Measurements from ENCODE around the gene AMIGO3. TPM values are rescaled to one million over a fixed set of nuclear protein-coding genes. Genes with fewer than 3 reads are reported as not detected.

The AMIGO3 gene
- total RNA-seq, 4 donors from 2014 or later, result 0.22 to 1.1 (median 0.68) TPM; not detected in 1

DNA sequence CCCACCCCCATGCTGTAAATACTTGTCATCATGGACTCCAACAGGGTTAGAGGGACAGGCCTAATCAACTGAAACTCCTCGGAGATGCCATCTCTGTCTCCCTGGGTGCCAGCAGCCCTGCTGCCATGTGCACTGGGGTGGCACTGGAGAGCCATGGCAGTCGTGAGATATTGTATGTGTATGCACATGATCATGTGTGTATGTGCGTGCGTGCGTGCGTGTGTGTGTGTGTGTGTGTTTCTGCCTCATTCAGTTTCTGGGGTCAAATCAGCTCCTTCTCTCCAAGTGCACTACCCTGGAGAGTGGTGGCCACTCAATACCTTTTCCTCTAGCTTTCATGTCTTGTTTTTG lies 48.6 kb downstream of the AMIGO3 start:
- TF ChIP-seq, protein P1, sequence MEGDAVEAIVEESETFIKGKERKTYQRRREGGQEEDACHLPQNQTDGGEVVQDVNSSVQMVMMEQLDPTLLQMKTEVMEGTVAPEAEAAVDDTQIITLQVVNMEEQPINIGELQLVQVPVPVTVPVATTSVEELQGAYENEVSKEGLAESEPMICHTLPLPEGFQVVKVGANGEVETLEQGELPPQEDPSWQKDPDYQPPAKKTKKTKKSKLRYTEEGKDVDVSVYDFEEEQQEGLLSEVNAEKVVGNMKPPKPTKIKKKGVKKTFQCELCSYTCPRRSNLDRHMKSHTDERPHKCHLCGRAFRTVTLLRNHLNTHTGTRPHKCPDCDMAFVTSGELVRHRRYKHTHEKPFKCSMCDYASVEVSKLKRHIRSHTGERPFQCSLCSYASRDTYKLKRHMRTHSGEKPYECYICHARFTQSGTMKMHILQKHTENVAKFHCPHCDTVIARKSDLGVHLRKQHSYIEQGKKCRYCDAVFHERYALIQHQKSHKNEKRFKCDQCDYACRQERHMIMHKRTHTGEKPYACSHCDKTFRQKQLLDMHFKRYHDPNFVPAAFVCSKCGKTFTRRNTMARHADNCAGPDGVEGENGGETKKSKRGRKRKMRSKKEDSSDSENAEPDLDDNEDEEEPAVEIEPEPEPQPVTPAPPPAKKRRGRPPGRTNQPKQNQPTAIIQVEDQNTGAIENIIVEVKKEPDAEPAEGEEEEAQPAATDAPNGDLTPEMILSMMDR (IDR thresholded peaks at IDR 0.05; ENCODE audit: low read depth), result no peak

DNA sequence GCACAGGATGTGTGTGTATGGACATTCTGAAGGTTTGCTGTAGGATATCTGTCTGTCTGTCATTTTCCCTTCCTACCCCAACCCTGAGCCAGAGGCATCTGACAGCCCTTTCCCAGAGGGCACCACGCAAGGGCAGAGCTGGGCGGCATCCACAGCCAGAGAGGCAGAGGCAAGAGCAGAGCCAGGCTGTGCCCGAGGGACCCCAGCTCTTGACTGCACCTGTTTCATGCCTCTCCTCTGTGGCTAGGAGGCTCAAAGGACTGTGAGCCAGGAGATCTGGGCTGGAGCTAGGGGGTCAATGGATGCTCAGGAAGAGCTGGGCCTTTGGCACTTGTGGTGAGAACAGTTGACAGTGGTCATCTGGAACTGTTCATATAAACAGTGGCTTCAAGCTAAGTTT lies 50.1 kb downstream of the AMIGO3 start:
- TF ChIP-seq, protein P1 (IDR thresholded peaks at IDR 0.05; ENCODE audit: low read depth), result no peak

DNA sequence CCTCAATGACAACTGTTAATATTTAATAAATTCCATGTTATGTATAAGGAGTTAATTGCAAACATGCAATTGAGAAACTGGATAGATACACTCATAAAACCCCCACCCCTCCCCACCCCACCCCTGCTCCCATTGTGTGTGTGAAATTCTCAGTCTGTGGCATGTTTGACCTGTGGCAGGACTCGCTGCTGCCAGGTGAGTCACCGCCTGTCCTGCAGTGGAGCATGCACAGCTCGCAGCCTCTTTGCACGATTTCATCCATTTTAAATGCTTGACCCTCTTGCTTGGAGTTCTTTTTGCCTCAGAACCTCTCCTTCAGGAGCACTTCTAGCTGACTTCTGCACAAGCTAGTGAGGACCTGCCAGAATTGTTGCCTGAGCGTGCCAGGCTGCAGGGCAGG lies 50.6 kb downstream of the AMIGO3 start:
- TF ChIP-seq, protein P1 (IDR thresholded peaks at IDR 0.05; ENCODE audit: low read depth), result no peak

DNA sequence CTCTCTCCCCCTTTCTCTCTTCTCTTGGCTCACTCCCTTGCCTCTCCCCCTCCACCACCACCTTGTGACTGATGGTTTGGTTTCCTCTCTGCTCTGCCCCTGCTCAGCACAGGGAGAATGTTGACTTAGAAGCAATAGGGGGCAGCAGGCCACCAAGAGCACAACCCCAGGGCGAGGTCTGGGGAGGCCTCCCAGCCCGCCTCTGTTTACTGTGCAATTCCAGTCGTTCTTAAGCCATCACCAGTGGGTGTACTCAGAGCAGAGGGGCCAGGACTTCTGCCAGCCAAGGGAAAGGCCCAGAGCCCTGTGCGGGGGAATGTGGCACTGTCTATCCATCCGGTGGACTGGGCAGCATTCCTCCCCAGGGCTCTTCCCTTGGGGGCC lies 51.1 kb downstream of the AMIGO3 start:
- TF ChIP-seq, protein P1 (IDR thresholded peaks at IDR 0.05; ENCODE audit: low read depth), result no peak

DNA sequence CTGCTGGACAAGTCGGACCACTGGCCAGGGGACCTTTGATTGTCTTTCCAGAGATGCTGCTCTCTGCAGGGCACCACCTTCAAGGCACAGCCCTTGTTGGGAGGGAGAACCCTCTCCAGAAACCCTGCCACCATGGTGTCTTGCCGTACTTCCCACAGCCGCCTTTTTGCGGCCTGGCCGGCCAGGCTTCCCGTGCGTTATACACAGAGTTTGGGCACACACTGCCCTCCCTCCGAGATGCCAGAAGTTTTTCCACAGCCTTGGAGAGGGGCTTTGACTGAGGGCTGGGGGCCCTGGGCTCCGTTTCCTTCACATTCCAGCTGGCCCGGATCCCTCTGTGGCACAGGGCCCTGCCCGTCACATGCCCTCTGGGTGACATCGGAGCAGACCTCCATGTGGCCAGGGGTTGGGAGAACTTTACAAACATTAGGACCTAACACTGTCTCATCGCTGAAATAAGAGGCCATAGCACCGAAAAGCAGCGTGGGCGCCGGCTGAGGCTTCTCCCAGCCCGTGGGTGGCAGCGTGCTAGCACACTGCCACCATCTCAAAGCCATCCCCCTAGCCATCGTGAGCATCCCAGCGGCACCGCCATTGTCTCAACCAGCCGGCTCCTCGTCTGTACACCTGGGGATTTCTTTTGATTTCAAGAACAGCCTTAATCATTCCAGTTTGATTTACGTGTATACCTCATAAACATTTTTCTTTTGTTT lies 51.6 kb downstream of the AMIGO3 start:
- TF ChIP-seq, protein P1 (IDR thresholded peaks at IDR 0.05; ENCODE audit: low read depth), result no peak

Small RNA genes within 50 kb of the gene (small RNA-seq; reads per million reads assigned to genes)
- gene AMIGO3 (not detected), gene COX6CP14 (not detected)

Other genes starting within 250 kb of the AMIGO3 start
- gene DAG1, start 249.4 kb downstream of the AMIGO3 start, total RNA-seq, result 10 to 100 TPM; 31.3 to 48.4 (median 39.0) TPM
- gene BSN, start 165.2 kb downstream of the AMIGO3 start, total RNA-seq, result under 1 TPM in 3 of 4 donors, not detected in 1; under 0.01 to 0.38 (median 0.16) TPM
- 10 to 100 TPM; 40.8 to 65.6 (median 51.3) TPM for gene APEH, start 45.3 kb downstream of the AMIGO3 start, total RNA-seq
- gene MST1, start 30.2 kb downstream of the AMIGO3 start, total RNA-seq, result 10 to 100 TPM in 2 of 4 donors, 1 to 10 TPM in 2; 2.1 to 11.5 (median 8.2) TPM
- 10 to 100 TPM; 14.7 to 23.7 (median 19.7) TPM for gene RNF123, start 30.1 kb downstream of the AMIGO3 start, total RNA-seq
- 10 to 100 TPM; 11.6 to 16.5 (median 13.7) TPM for gene GMPPB, start 4.3 kb upstream of the AMIGO3 start, total RNA-seq
- 10 to 100 TPM; 25.1 to 36.7 (median 31.6) TPM for gene IP6K1, start 66.9 kb upstream of the AMIGO3 start, total RNA-seq
- gene CDHR4, start 80.2 kb upstream of the AMIGO3 start, total RNA-seq, result not detected
- gene INKA1, start 83.6 kb upstream of the AMIGO3 start, total RNA-seq, result 1 to 10 TPM; 2.4 to 4.8 (median 3.5) TPM
- 10 to 100 TPM; 16.8 to 65.7 (median 42.7) TPM for gene UBA7, start 94.3 kb upstream of the AMIGO3 start, total RNA-seq
- 1 to 10 TPM in 3 of 4 donors, under 1 TPM in 1; 0.82 to 2.2 (median 2.0) TPM for gene TRAIP, start 136.9 kb upstream of the AMIGO3 start, total RNA-seq
- not detected for gene CAMKV, start 150.2 kb upstream of the AMIGO3 start, total RNA-seq
- 1 to 10 TPM in 1 of 4 donors, under 1 TPM in 2, not detected in 1; 0.44 to 2.8 (median 0.51) TPM for gene MST1R, start 184.2 kb upstream of the AMIGO3 start, total RNA-seq
- gene MON1A, start 210.1 kb upstream of the AMIGO3 start, total RNA-seq, result 1 to 10 TPM; 6.7 to 9.4 (median 7.1) TPM
- gene RBM6, start 220.5 kb upstream of the AMIGO3 start, total RNA-seq, result 100 to 1,000 TPM in 2 of 4 donors, 10 to 100 TPM in 2; 95.5 to 150 (median 107) TPM